GM18907 (cell line): ENCODE measurements around the gene SNRPF.
A peak's percentile ranks its signal among the peaks of the same experiment; 100 is the strongest.

Source experiments
- ATAC-seq: cut with Tn5 transposase; IDR thresholded peaks from one replicate; pipeline ENCODE4 v1.9.1; 2021; ENCODE audit warnings: mild to moderate bottlenecking, moderate library complexity; ENCODE audit not compliant: unreplicated experiment

Gene SNRPF

GRCh38 chr12:95859344-95859816, 628 bp downstream of the SNRPF start:
- ATAC-seq, result peak; percentile 17

GRCh38 chr12:95859947-95860850, 1.4 kb downstream of the SNRPF start:
- ATAC-seq, result no peak

GRCh38 chr12:95862038-95862437, 3.3 kb downstream of the SNRPF start:
- ATAC-seq, result no peak

GRCh38 chr12:95863337-95863736, 4.6 kb downstream of the SNRPF start:
- no peak for ATAC-seq

- ATAC-seq, result no peak
These were observed 12.1 kb downstream of the SNRPF start for GRCh38 chr12:95870897-95871296.

DNA sequence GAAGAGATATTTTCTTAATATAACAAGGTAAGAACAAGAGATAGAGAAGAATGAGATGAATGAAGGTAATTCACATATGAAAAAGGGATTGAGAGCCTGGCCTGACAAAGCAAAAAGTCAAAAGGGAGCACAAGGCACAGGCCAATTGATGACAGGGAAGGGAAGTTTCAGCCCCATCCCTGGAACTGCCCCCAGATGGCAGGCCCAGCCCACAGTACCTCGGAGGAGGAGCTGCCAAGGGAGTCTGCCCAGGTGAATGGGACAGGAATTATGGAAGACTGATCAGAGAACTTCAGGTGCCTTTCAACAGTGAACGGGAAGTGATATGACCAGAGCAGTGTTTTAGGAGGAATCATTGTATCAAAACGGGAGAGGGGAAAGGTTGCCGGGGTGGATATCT, 15.7 kb downstream of the SNRPF start:
- ATAC-seq, result no peak

DNA sequence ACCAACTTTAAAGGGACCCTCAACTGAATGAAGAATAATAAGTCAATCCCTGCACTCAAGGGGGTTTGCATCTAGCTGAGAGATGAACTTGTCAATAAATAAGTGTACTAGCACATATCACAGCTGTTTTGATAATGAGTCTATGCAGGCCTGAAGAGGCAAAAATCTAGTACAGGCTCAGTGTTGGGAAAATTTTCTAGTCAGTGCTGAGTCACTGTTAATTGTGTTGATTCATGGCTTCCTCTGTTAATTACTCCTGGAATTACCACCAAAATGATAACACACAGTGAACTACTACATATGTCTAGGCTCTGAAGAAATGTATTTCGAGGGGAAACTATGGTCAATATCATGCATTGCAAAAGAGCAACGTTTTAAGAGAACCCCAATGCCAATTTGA, 18.9 kb downstream of the SNRPF start:
- no peak for ATAC-seq

DNA sequence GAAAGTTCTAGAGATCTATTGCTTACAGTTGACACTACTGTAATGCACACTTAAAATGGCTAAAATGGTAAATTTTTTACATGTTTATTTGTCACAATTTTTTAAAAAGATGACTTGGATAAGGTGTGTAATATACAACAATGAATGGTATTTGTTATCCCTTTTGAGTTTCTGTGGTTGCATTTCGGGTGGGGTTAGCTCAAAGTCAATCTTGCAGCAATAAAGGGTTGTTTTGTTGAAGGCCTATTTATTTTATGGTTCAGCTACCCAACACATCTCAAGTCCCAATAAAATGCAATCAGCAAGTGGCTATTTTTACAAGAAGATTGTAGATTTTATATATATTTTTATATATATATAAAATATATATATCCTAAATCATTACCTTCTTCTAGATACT, 22.1 kb downstream of the SNRPF start:
- ATAC-seq, result no peak

GRCh38 chr12:95881331-95881955, 22.7 kb downstream of the SNRPF start:
- ATAC-seq, result no peak

DNA sequence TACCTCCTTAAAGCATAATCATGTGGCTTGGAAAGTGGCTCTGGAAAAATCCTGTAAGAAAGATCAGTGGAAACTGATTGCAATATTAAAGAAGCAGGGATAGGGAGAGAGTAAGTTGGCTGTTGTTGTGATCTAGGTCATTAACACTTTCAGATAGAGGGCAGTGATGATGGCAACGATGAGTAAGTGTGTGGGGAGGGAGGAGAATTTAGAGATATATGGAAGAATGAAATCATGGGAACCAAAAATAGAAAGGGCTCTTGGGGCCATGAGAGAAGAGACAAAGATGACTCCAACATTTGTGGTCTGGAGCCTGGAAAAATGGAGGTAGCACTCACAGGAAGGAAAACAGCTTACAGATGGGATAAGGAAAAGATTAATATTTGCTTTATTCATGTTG, 23.3 kb downstream of the SNRPF start:
- no peak for ATAC-seq

GRCh38 chr12:95882873-95883272, 24.1 kb downstream of the SNRPF start:
- ATAC-seq, result no peak

- ATAC-seq, result no peak
These were observed 26.2 kb downstream of the SNRPF start for GRCh38 chr12:95884998-95885397.

GRCh38 chr12:95887311-95887710, 28.6 kb downstream of the SNRPF start:
- ATAC-seq, result no peak

DNA sequence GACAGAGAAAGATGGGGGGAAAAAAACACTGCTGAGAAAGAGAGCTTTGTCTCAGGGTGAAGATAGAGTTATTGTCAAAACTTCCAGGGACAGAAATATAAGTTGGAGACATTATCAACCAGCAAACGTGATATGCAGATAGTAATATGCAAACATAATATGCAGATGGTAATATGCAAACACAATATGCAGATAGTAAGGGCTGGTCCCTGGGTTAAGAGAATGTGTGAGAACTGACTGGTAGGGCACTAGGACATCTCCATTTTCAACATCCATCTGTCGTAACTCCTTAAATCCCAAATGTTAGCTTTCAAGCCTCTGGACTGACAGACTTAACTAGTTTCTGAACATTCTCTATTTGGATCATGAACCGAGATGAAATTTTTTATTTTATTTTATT, 32.2 kb downstream of the SNRPF start:
- ATAC-seq, result no peak

- no peak for ATAC-seq
These were observed 38.1 kb downstream of the SNRPF start for GRCh38 chr12:95896846-95897245.

DNA sequence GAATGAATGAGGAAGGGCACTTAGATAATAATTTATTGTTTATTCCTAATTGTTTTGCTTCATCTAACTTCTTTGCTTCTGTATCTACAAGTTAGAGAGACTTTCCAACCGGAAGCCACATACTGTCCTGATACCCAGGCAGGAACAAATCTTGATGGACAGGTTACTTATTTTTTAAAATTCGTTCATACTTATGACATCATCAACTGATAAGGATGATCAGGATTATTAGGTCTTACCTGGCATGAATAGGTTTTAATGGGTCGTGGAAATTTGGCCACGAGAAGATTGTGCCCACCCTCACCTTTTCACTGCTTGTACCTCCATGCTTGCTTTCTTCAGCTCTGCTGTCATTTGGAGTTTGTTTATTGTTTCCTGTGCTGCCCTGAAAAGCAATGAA, 39.3 kb downstream of the SNRPF start:
- no peak for ATAC-seq

- no peak for ATAC-seq
These were observed 49.8 kb downstream of the SNRPF start for GRCh38 chr12:95908573-95908972.

GRCh38 chr12:95909871-95910270, 51.1 kb downstream of the SNRPF start:
- ATAC-seq, result no peak
